Stimulated activated CD4-positive, alpha-beta T cell treated with anti-CD3 and anti-CD28 coated beads, Interleukin-1b, Interleukin-23, amount 100 ng/mL, for 4 hours (primary cell): Measurements from ENCODE around the gene NXPH3.

Source experiments
- DNase-seq, 2 donors: peaks; one replicate each; pipeline ENCODE4 v3.0.0-alpha.2; 2020; ENCODE audit warnings: low read depth in 2 of 2

The NXPH3 gene

GRCh38 chr17:49576088-49576916 is 631 bp downstream of the NXPH3 start:
- DNase-seq, result no peak

GRCh38 chr17:49576917-49577649 is 1.4 kb downstream of the NXPH3 start:
- DNase-seq, result no peak

- no peak for DNase-seq
Measured at GRCh38 chr17:49577650-49577934, 1.9 kb downstream of the NXPH3 start.

DNA sequence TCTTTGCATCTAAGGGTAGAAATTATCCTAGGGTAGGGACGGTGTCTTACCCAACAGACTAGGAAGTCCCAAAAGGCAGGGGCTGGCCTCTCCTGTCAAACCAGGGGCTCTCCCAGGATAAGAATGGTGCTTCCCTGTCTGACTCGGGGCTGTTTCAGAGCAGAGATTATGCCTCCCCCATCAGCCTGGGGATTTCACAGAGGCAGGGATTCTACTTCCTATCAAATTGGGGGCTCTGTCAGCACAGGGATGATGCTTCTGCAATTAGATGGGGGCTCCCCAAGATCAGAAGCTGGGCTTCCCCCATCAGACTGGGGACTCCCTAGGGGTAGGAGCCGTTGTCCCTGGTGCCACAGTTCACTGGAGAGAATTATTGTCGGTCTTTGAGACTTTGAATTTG is 2.3 kb downstream of the NXPH3 start:
- no peak for DNase-seq

- DNase-seq, result no peak
Measured at GRCh38 chr17:49578414-49578813, 2.7 kb downstream of the NXPH3 start.

DNA sequence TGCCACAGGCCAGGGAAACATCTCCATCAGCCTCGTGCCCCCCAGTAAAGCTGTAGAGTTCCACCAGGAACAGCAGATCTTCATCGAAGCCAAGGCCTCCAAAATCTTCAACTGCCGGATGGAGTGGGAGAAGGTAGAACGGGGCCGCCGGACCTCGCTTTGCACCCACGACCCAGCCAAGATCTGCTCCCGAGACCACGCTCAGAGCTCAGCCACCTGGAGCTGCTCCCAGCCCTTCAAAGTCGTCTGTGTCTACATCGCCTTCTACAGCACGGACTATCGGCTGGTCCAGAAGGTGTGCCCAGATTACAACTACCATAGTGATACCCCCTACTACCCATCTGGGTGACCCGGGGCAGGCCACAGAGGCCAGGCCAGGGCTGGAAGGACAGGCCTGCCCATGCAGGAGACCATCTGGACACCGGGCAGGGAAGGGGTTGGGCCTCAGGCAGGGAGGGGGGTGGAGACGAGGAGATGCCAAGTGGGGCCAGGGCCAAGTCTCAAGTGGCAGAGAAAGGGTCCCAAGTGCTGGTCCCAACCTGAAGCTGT is 3.4 kb downstream of the NXPH3 start:
- DNase-seq, result no peak

- DNase-seq, result no peak
Measured at GRCh38 chr17:49579522-49579921, 3.9 kb downstream of the NXPH3 start.

DNA sequence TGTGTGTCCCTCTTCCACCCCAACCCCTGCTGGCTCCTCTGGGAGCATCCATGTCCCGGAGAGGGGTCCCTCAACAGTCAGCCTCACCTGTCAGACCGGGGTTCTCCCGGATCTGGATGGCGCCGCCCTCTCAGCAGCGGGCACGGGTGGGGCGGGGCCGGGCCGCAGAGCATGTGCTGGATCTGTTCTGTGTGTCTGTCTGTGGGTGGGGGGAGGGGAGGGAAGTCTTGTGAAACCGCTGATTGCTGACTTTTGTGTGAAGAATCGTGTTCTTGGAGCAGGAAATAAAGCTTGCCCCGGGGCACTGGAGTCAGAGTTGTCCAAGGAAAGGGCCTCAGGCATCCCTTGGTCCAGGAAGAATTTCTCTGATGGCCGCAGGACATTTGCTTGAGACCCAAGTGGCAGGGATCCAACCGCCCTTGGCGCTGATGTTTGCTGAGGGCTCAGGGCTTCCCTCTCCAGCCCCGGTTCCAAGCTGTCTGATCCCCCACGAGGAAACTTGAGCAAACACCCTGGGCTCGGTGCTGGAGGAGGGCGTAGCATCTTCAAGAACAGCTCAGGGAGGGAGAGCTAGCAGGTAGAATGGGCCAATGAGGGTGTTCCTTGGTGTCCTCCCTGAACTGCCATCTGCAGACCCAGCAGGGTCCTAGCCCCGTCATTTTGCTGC is 4.5 kb downstream of the NXPH3 start:
- no peak for DNase-seq

GRCh38 chr17:49580981-49581647 is 5.4 kb downstream of the NXPH3 start:
- DNase-seq, result no peak

GRCh38 chr17:49581648-49581998 is 6.0 kb downstream of the NXPH3 start:
- DNase-seq, result no peak

DNA sequence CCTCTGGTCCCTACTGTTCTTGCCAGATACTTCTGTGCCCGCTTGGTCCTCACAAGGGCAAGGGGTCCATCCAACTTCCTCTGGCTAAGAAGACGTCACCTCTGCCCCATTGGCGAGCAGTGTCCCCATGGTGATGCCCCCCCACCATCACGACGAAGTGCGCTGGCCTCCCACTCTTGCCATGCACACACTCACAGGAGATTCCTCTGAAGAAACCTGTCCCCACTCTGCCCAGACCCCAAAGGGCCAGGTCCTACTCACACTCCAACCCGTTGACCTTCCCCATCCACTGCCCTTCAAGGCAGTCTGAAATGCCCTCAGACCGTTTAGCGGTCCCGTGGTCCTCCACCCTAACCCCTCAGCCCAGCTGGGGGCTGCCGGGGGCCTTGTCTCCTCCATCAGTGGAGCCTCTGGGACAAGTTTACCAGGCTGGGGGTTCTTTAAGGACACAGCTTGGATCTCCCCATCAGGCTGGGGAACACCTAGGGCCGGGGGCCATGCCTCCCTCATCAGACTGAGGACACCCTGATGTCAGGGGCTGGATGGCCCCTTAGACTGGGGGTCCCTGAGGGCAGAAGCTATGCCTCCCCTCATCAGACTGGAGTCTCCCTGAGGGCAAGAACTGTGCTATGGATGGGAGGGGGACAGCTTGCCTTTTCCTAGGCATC is 6.5 kb downstream of the NXPH3 start:
- DNase-seq, result no peak

DNA sequence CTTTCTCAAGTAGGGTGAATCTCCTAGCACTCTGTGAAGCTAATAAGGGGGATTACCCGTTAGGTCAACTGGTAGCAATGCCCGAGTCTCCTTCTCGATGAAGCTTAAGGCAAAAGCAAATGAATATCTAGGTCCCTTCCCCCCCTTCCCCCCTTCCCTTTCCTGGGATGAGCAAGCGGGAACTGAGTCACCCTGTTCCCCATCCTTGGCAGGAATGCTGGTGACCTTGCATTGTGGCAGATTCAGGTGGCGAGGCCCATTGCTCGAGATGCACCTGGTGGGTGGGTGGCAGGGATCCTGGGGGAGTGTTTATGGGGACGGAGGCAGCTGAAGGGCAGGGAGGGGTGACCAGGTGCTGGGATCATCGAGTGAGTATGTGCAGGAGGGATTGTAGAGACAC is 7.1 kb downstream of the NXPH3 start:
- DNase-seq, result no peak

DNA sequence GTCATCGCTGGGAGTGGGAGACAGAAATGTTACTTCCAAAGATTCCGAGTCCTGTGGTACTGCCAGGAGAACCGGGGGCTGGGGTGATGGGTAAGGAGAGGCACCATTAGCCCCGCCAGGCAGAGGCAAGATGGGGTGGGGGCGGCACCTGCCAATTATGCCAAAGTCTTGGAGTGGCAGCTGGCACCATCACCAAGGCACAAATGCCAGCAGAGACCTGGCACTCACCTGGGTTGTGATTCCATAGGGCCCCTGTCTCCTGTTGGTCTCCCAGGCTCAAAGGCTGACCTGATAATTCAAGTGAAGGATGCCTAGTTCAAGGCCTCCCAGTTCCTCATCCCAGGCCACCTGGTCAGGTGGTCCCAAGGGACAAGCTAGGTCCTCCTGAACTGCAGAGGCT is 7.6 kb downstream of the NXPH3 start:
- no peak for DNase-seq

DNA sequence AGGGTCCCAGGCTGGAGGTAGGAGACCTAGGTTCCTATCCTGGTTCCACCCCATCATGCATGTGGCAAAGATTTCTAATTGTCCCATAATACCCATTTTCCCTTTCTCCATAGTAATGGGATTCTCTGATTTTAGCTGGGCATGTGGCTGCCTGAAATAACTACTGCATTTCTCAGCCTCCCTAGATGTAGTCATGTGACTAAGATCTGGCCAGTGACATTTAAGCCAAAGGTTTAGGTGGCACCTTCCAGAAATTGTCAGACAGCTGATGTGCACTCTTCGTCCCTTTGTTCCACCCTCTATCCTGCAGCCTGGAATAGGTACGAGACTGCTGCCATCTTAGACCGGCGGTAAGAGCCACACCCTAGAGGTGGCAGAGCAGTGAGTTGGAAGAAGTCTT is 8.2 kb downstream of the NXPH3 start:
- DNase-seq, result no peak

- no peak for DNase-seq
Measured at GRCh38 chr17:49585422-49586027, 9.9 kb downstream of the NXPH3 start.

DNA sequence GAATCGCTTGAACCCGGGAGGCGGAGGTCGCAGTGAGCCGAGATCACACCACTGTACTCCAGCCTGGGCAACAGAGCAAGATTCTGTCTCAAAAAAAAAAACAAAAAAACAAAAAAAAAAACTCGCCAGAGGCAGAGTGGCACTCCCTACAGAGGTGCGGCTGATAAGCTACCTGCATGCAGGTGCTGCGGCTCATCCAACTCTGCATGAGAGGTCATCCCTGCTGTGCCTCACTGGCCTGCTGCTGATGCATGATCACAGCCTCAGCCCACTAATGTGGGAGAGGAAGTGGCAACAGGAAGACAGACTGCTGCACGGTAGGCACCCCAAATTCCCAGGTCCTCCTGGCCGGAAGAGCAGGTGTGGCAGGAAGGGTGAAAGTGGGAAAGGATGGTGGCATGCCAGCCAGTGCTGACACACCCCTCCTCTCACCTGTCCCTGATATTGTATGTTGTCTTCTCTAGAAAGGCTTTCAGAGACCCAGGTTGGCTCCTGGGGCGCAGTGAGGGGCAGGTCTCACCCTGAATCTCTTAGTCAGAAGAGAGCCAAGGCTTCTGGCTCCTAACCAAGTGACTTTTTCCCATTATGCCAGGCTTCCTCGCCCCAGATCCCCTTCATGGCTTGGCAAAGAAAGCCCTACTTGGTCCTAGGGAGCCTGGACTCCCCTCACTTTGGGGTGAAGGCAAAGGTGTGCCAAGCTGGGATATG is 11.8 kb downstream of the NXPH3 start:
- no peak for DNase-seq

DNA sequence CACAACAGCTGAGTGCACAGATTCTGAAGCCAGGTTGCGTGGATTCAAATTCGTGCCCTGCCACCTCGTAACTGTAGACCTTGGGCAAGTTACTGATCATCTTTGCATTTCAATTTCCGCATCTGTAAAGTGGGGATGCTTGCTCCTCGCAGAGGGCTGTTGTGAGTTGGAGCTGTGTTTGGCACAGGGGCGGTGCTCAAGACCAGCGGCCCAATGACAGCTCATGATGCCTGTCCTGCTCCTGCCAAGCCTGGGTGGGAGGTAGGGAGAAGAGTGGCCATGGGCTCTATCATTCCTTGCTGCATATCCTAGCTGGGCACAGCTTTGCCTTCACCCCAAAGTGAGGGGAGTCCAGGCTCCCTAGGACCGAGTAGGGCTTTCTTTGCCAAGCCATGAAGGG is 12.6 kb downstream of the NXPH3 start:
- DNase-seq, result no peak

GRCh38 chr17:49588726-49589576 is 13.3 kb downstream of the NXPH3 start:
- no peak for DNase-seq

DNA sequence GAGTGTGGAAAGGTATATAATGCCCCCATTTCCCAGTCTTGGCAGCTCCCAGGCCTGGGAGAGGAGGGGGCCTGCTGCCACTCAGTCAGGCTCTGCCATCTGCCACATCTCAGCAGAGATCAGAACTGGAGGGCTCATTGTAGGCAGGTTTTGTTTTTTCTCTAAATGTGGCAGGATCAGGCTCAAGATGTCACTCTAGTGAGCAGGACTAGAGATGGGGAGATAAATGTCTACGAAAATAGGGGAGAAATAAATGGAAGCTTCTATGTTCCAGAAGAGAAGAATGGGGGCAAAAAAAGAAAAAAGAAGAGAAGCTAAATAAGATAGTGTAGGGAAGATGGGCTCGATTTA is 13.9 kb downstream of the NXPH3 start:
- no peak for DNase-seq

- no peak for DNase-seq
Measured at GRCh38 chr17:49590874-49591273, 15.2 kb downstream of the NXPH3 start.
